MM.1S (cell line): ENCODE results near the gene OSBP.
"Not testable (repeated sequence)": the region's sequence is repeated elsewhere in the genome, so short reads cannot be mapped to it uniquely, and the experiment has no call there.

Experiments used
- DNase-seq: peaks from one replicate; pipeline ENCODE4 v3.0.0-alpha.2; 2015
- H2AFZ ChIP-seq: fragments of 300-600 bp; sonication (generic); 2 replicates; pipeline ENCODE4 v1.6.0; 2016; ENCODE audit warnings: antibody characterized with exemption, low read length
- H3F3A ChIP-seq: fragments of 300-600 bp; sonication (generic); 2 replicates; pipeline ENCODE4 v1.6.1; 2016; ENCODE audit warnings: mild to moderate bottlenecking, antibody characterized with exemption, low read length, moderate library complexity, mixed read lengths; ENCODE audit not compliant: insufficient read depth
- H3K27ac ChIP-seq: fragments of 300-600 bp; sonication (generic); 2 replicates; pipeline ENCODE4 v1.5.1; 2016; ENCODE audit warnings: mild to moderate bottlenecking, low read length
- H3K27me3 ChIP-seq: fragments of 300-600 bp; sonication (generic); replicated peaks from 2 replicates; pipeline ENCODE4 v1.6.0; 2016; ENCODE audit warnings: low read length; ENCODE audit not compliant: insufficient read depth
- H3K36me3 ChIP-seq: fragments of 300-600 bp; sonication (generic); replicated peaks from 2 replicates; pipeline ENCODE4 v1.6.1; 2016; ENCODE audit warnings: mild to moderate bottlenecking, low read length, mixed read lengths; ENCODE audit not compliant: insufficient read depth
- H3K4me1 ChIP-seq: fragments of 300-600 bp; sonication (generic); 2 replicates; pipeline ENCODE4 v1.6.1; 2016; ENCODE audit warnings: low read length, mixed read lengths
- H3K4me2 ChIP-seq: fragments of 300-600 bp; sonication (generic); 2 replicates; pipeline ENCODE4 v1.6.0; 2016; ENCODE audit warnings: low read depth, low read length
- H3K4me3 ChIP-seq: fragments of 300-600 bp; sonication (generic); 2 replicates; pipeline ENCODE4 v1.5.1; 2016; ENCODE audit warnings: low read length, mixed read lengths
- H3K79me2 ChIP-seq: fragments of 300-600 bp; sonication (generic); 2 replicates; pipeline ENCODE4 v1.6.1; 2016; ENCODE audit warnings: mixed run types, low read length, mixed read lengths
- H3K9ac ChIP-seq: fragments of 300-600 bp; sonication (generic); 2 replicates; pipeline ENCODE4 v1.6.1; 2016; ENCODE audit warnings: low read length, mixed read lengths
- H3K9me2 ChIP-seq: fragments of 300-600 bp; sonication (generic); replicated peaks from 2 replicates; pipeline ENCODE4 v1.6.1; 2016; ENCODE audit warnings: mild to moderate bottlenecking, low read length, mixed read lengths; ENCODE audit not compliant: insufficient read depth
- H3K9me3 ChIP-seq: fragments of 300-600 bp; sonication (generic); replicated peaks from 2 replicates; pipeline ENCODE4 v1.6.1; 2016; ENCODE audit warnings: mild to moderate bottlenecking, low read length, mixed read lengths; ENCODE audit not compliant: insufficient read depth
- H4K20me1 ChIP-seq: fragments of 300-600 bp; sonication (generic); 2 replicates; pipeline ENCODE4 v1.6.1; 2016; ENCODE audit warnings: mild to moderate bottlenecking, low read length, moderate library complexity, mixed read lengths; ENCODE audit not compliant: insufficient read depth
- CTCF ChIP-seq: fragments of 300-600 bp; sonication (generic); IDR thresholded peaks from 2 replicates; pipeline ENCODE4 v1.5.1; 2016; ENCODE audit warnings: antibody characterized with exemption, low read length, mixed read lengths
- EZH2 ChIP-seq: fragments of 300-600 bp; sonication (generic); optimal IDR thresholded peaks from 2 replicates; pipeline ENCODE3; 2017; ENCODE audit warnings: low read depth, mild to moderate bottlenecking, antibody characterized with exemption, low read length, mixed read lengths
- EZH2phosphoT487 ChIP-seq: fragments of 300-600 bp; sonication (generic); IDR thresholded peaks from 2 replicates; pipeline ENCODE4 v1.6.1; 2018; ENCODE audit warnings: antibody characterized with exemption, low read length

OSBP gene

GRCh38 chr11:59630493-59630892, 14.9 kb upstream of the OSBP start:
- Histone ChIP-seq H3K79me2 (no peaks in the 10 kb centered on the region), H3K4me3 (no peak overlapping the region), H3K36me3 (no peaks in the 10 kb centered on the region), H3K9me3 (no peaks in the 10 kb centered on the region), H4K20me1 (no peaks in the 10 kb centered on the region), H3K4me1 (no peaks in the 10 kb centered on the region), H3K9me2 (no peaks in the 10 kb centered on the region), H3K27ac (no peak overlapping the region), H3F3A (no peaks in the 10 kb centered on the region), H3K4me2 (no peak overlapping the region), H3K9ac (no peak overlapping the region), H3K27me3 (no peaks in the 10 kb centered on the region), H2AFZ (no peak overlapping the region)
- no peak for DNase-seq
- TF ChIP-seq EZH2phosphoT487 (no peak), CTCF (no peak), EZH2 (no peak)

DNA sequence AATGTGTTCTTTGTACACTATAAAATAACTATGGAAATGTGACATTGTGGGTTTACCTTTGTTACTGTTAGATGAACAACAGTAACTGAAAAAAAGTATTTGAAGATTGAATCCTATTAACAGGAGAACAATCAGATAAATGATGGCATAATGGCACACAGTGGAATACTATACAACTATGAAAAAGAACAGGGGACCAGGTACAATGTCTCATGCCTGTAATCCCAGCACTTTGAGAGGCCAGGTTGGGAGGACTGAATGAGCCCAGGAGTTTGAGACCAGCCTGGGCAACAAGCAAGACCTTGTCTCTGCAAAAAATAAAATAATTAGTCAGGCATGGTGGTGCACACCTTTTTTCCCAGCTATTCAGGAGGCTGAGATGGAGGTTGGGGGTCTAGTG, 14.4 kb upstream of the OSBP start:
- Histone ChIP-seq H3K36me3 (no peaks in the 10 kb centered on the region), H3K9me2 (no peaks in the 10 kb centered on the region), H3K9me3 (no peaks in the 10 kb centered on the region), H3K27ac (no peak overlapping the region), H2AFZ (no peak overlapping the region), H3F3A (no peaks in the 10 kb centered on the region), H3K79me2 (no peaks in the 10 kb centered on the region), H3K9ac (no peak overlapping the region), H4K20me1 (no peaks in the 10 kb centered on the region), H3K4me3 (no peak overlapping the region), H3K4me2 (no peak overlapping the region), H3K4me1 (no peaks in the 10 kb centered on the region), H3K27me3 (no peaks in the 10 kb centered on the region)
- TF ChIP-seq CTCF (no peak), EZH2phosphoT487 (no peak), EZH2 (no peak)
- DNase-seq = no peak

DNA sequence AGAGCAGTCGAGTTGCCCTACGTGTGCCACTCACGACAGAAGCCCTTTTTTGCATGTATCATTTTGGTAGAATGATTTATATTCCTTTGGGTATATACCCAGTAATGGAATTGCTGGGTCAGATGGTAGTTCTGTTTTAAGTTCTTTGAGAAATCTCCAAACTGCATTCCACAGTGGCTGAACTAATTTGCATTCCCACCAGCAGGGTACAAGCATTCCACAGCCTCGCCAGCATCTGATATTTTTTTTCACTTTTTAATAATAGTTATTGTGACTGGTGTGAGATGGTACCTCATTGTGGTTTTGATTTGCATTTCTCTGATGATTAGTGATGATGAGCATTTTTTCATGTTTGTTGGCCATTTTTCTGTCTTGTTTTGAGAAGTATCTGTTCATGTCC, 11.4 kb upstream of the OSBP start:
- H3K36me3 ChIP-seq, H3K9me3 ChIP-seq, H2AFZ ChIP-seq, H3K4me2 ChIP-seq, H3K9me2 ChIP-seq, H3K79me2 ChIP-seq, H3K4me3 ChIP-seq, H3K4me1 ChIP-seq, H3F3A ChIP-seq, H3K27ac ChIP-seq, H3K9ac ChIP-seq, H4K20me1 ChIP-seq, H3K27me3 ChIP-seq, DNase-seq: not testable (repeated sequence)

GRCh38 chr11:59625703-59626102, 10.1 kb upstream of the OSBP start:
- Histone ChIP-seq H3K27ac (no peak overlapping the region), H3K4me3 (no peak overlapping the region), H3K27me3 (no peaks in the 10 kb centered on the region), H3K36me3 (no peaks in the 10 kb centered on the region), H3K9me3 (no peaks in the 10 kb centered on the region), H3K9ac (no peak overlapping the region), H2AFZ (no peak overlapping the region), H3F3A (no peaks in the 10 kb centered on the region), H3K4me1 (no peaks in the 10 kb centered on the region), H3K9me2 (no peaks in the 10 kb centered on the region), H3K79me2 (no peaks in the 10 kb centered on the region), H3K4me2 (no peak overlapping the region), H4K20me1 (no peaks in the 10 kb centered on the region)
- TF ChIP-seq EZH2 = no peak
- no peak for TF ChIP-seq EZH2phosphoT487
- TF ChIP-seq CTCF = no peak
- no peak for DNase-seq
